ENCODE results near the gene OSM.

GRCh38 chr22:30212996-30213441, 53.6 kb downstream of the OSM start:
- TF ChIP-seq CTCF (IDR thresholded peaks at IDR 0.05; ENCODE audit: low read length) (no peak), EZH2 (IDR thresholded peaks at IDR 0.05; ENCODE audit: borderline replicate concordance, low read length) (no peak)
